Left ventricle myocardium inferior (tissue), 1 donor: Measurements from ENCODE around the gene ARHGAP32. TPM values are rescaled to one million over a fixed set of nuclear protein-coding genes. Genes with fewer than 3 reads are reported as not detected.
"Not testable (repeated sequence)": the region's sequence is repeated elsewhere in the genome, so short reads cannot be mapped to it uniquely, and the experiment has no call there.

Source experiments
- DNase-seq: peaks from one replicate; pipeline ENCODE4 v3.0.0-alpha.2; 2020
- H3K27ac ChIP-seq: fragments of 200-600 bp; replicated peaks from 2 replicates; pipeline ENCODE4 v1.8.0; 2021
- H3K27me3 ChIP-seq: fragments of 200-600 bp; 2 replicates; pipeline ENCODE4 v1.8.0; 2021; ENCODE audit warnings: low read depth
- H3K36me3 ChIP-seq: fragments of 200-600 bp; 2 replicates; pipeline ENCODE4 v1.8.0; 2021
- H3K4me1 ChIP-seq: fragments of 200-600 bp; 2 replicates; pipeline ENCODE4 v1.8.0; 2021
- H3K4me3 ChIP-seq: fragments of 200-600 bp; 2 replicates; pipeline ENCODE4 v1.8.0; 2021; ENCODE audit warnings: mild to moderate bottlenecking, moderate library complexity
- H3K9me3 ChIP-seq: fragments of 200-600 bp; replicated peaks from 2 replicates; pipeline ENCODE4 v1.8.0; 2021
- CTCF ChIP-seq: fragments of 200-600 bp; IDR thresholded peaks from 2 replicates; pipeline ENCODE4 v1.8.0; 2021; ENCODE audit warnings: antibody characterized with exemption, mild to moderate bottlenecking, borderline replicate concordance
- intact Hi-C: fragments of 100-400 bp; cut with micrococcal nuclease; formaldehyde crosslinking; loops from one replicate; pipeline ENCODE4 v1.11.0; 2022
- total RNA-seq: library from RNA; stranded (reverse); fragmentation: NEBNext Ultra II Directional; extraction: Animal tissue kit (Norgen Biotek cat#: 25700); gene quantifications from one replicate; pipeline ENCODE4 v1.2.1, GENCODE V29; 2021
- donor health status: DM: no; HTN: yes; CAD: no; lungs with severe emphysema.

ARHGAP32 gene
- total RNA-seq, 1 donor from 2014 or later: 5.3 TPM

GRCh38 chr11:128920666-128921065, 271.5 kb downstream of the ARHGAP32 start:
- Histone ChIP-seq H3K27ac (no peak overlapping the region), H3K9me3 (no peaks in the 10 kb centered on the region), H3K27me3 (peaks cover 8% of the 10 kb centered on the region), H3K4me1 (peaks cover 7% of the 10 kb centered on the region), H3K4me3 (no peak overlapping the region), H3K36me3 (no peaks in the 10 kb centered on the region)
- intact Hi-C loops: no loop called here
- no peak for TF ChIP-seq CTCF
- DNase-seq: peak; percentile 5

DNA sequence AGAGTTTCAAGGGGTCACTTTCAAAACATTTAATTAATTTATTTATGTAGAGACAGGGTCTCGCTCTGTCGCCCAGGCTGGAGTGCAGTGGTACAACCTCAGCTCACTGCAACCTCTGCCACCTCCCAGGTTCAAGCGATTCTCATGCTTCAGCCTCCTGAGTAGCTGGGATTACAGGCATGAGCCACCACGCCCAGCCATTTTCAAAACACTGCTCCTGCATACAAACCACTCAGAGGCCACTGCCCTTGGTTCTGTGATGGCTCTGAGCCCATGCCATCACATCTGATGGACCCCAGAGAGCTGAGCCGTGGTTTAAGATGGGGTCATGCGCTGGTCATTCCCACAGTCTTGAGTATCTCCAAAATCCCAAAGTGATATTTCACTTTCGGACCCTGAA, 272.5 kb downstream of the ARHGAP32 start:
- H3K27me3 ChIP-seq, DNase-seq: not testable (repeated sequence)

DNA sequence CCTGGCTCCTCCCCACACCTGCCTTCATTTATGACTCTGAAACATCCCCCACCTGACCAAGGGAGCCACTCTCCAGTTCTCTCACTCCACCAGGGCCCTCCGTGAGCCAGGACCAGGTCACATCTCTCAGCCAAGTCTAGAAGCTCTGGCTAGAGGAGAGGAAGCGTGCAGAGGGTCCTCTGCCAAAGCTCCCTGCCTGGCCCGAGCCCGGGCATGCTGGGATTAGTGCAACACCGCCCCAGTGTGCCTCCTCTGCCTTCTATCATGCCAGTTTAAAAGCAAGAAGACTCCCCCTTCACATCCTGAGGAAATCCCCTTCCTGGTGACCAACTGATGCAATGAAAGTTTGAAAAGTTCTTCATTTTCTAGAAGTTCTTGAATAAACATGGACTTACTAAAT, 272.9 kb downstream of the ARHGAP32 start:
- no peak for TF ChIP-seq CTCF
- Histone ChIP-seq H3K27ac (no peak overlapping the region), H3K4me1 (peaks cover 20% of the 10 kb centered on the region), H3K9me3 (no peaks in the 10 kb centered on the region), H3K4me3 (no peak overlapping the region), H3K36me3 (no peaks in the 10 kb centered on the region), H3K27me3 (peaks cover 8% of the 10 kb centered on the region)
- peak; percentile 5 for DNase-seq
- intact Hi-C loops: no loop called here

More for the DNA sequence above, 272.5 kb downstream of the ARHGAP32 start:
- peaks cover 16% of the 10 kb centered on the region for H3K4me1 ChIP-seq
- H3K36me3 ChIP-seq, H3K27ac ChIP-seq, intact Hi-C loops, H3K9me3 ChIP-seq, H3K4me3 ChIP-seq: not testable (repeated sequence)

DNA sequence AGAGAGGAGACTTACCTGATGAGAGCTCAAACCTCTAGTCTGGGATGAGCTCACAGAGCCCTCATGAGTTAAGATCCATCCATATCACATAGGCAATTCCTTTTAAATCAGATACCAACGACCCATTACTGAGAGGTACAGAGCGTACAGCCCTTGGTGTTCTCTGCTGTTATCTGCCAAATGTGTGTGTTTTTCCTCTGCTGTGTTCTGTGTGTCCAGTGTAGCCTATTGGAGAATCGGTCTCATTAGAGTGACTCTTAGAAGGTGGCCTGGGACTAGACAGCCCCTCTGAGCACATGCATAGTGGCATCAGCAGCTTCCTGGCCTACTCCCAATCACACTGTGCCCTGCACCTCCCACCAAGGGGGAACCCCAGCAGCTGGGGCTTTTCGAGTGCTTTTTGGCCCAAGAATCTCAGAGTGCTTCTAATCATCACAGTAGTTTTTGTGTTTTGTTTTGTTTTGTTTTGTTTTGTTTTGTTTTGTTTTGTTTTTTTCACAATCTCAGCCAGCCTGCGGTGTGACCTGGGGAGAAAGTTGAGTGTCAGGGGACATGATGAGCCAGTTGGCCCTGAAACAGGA, 274.9 kb downstream of the ARHGAP32 start:
- TF ChIP-seq CTCF: no peak
- H3K27me3 ChIP-seq: peaks cover 6% of the 10 kb centered on the region
- peaks cover 20% of the 10 kb centered on the region for H3K4me1 ChIP-seq
- H3K27ac ChIP-seq: no peak overlapping the region
- no peaks in the 10 kb centered on the region for H3K36me3 ChIP-seq
- H3K4me3 ChIP-seq: no peak overlapping the region
- intact Hi-C loops: no loop called here
- no peaks in the 10 kb centered on the region for H3K9me3 ChIP-seq
- DNase-seq: peak; percentile 0

GRCh38 chr11:128916681-128917080, 275.4 kb downstream of the ARHGAP32 start:
- Histone ChIP-seq H3K27me3 (peaks cover 3% of the 10 kb centered on the region), H3K4me3 (no peak overlapping the region), H3K27ac (no peak overlapping the region), H3K4me1 (peaks cover 20% of the 10 kb centered on the region), H3K36me3 (no peaks in the 10 kb centered on the region), H3K9me3 (no peaks in the 10 kb centered on the region)
- peak; percentile 7 for DNase-seq
- intact Hi-C loops: no loop called here
- TF ChIP-seq CTCF: no peak

DNA sequence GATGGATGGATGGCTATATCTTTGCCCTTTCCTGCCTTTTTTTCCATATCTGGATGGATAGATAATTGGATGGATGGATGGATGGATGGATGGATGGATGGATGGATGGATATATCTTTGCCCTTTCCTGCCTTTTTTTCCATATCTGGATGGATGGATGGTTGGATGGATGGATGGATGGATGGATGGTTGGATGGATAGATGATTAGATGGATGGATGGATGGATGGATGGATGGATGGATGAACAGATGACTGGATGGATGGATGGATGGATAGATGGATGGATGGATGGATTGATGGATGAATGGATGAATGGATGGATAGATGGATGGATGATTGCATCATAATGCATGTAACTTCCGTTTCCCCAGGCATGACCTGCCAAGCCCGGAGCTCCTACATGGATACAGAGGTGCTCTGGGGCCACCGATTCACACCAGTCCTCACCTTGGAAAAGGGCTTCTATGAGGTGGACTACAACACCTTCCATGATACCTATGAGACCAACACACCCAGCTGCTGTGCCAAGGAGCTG, 276.0 kb downstream of the ARHGAP32 start:
- Histone ChIP-seq H3K4me3 (no peak overlapping the region), H3K9me3 (no peaks in the 10 kb centered on the region), H3K36me3 (no peaks in the 10 kb centered on the region), H3K27ac (no peak overlapping the region), H3K27me3 (no peaks in the 10 kb centered on the region), H3K4me1 (peaks cover 20% of the 10 kb centered on the region)
- TF ChIP-seq CTCF: no peak
- intact Hi-C loops: no loop called here
- DNase-seq: peak; percentile 7
